ENCODE results near the gene PPP6R3.

The PPP6R3 gene

DNA sequence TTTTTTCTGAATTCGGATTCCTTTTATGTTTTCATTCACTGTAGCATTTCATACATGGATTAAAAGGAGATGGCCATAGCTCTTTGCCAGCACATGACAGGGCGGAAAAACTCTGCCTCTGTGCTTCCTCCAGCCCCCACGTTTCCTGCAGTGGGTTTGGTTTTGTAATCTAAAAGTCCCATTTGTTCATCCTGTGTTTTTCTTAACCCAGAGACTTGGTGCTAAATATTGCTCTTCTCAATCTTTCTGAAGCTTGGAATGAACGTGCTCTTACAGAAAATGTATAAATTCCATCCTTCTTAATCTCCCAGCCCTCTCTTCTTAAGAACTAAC, 89.9 kb downstream of the PPP6R3 start:
- TF ChIP-seq GATA2 (IDR thresholded peaks at IDR 0.05; ENCODE audit: low read depth, low read length) (no peak), GATA3 (IDR thresholded peaks at IDR 0.05; ENCODE audit: low read depth, low read length) (no peak)

DNA sequence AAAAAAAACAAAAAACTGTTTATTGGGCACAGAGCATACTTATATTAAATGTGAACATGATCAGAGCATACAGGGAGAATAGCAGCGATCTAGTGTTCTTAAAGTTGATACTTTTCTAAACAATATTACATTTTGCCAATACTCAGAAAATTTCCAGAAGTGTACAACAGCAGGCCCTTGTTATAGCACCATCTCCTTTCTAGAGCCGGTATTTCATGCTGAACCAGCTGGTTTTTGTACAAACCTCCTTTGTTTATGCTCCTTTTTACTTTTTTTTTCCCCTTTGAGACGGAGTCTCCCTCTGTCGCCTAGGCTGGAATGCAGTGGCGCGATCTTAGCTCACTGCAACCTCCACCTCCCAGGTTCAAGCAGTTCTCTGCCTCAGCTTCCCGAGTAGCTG, 90.7 kb downstream of the PPP6R3 start:
- no peak for TF ChIP-seq GATA3 (IDR thresholded peaks at IDR 0.05; ENCODE audit: low read depth, low read length)
- no peak for TF ChIP-seq GATA2 (IDR thresholded peaks at IDR 0.05; ENCODE audit: low read depth, low read length)

DNA sequence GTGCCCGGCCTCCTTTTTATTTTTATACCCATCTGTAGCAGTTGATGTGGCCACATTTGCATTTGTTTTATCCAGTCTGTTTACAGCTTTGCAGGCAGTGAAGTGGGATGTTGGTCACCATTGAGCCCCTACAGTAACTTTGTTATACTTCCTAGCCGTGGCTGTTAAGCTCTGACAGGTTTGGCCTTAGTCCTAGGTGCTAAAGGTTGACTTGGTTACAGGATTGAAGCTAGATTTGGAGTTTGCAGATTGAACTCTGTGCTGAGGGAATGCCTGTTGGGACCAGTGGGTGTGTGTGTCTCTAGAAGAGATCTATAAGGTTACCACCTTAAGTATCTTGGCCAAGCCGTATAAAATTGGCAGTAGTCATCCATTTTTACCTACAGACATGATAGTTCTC, 91.2 kb downstream of the PPP6R3 start:
- TF ChIP-seq GATA2 (IDR thresholded peaks at IDR 0.05; ENCODE audit: low read depth, low read length) (no peak), GATA3 (IDR thresholded peaks at IDR 0.05; ENCODE audit: low read depth, low read length) (no peak)

DNA sequence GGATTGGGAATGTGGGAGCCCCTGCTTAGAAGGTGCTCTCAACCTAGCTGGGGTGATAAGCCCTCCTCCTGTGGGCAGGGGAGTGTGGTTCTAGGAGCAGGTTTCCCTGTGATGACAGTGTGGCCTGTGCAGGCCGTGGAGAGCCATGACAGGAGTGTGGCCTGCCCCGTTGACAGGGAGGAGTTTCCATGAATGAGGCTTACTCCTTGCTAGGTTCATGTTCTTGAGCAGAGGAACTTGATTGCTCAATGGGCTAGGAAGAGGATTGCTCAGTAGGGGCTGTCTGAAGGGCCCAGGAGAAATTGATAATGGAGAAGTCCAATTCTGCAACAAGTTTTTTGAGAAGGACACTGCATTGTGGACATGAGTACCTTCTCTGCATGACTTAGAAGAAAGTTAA, 92.0 kb downstream of the PPP6R3 start:
- no peak for TF ChIP-seq GATA3 (IDR thresholded peaks at IDR 0.05; ENCODE audit: low read depth, low read length)

DNA sequence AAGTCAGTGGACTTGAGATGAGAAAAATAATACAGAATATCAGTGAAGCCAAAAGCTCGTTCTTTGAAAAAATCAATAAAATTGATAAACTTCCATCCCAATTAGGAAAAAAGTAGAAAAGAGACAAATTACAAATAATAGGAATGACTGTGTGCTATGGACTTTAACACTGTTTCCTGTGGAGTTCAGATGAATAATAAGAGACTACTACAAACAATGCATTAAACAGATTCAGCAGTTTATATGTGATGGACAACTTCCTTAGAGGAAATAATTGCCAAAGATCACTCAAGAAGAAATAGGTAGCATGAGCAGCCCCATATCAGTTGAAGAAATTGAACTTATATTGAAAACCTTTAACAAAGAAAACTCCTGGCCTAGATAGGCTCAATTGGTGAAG, 99.7 kb downstream of the PPP6R3 start:
- TF ChIP-seq GATA2 (IDR thresholded peaks at IDR 0.05; ENCODE audit: low read depth, low read length) (no peak), GATA3 (IDR thresholded peaks at IDR 0.05; ENCODE audit: low read depth, low read length) (no peak)

DNA sequence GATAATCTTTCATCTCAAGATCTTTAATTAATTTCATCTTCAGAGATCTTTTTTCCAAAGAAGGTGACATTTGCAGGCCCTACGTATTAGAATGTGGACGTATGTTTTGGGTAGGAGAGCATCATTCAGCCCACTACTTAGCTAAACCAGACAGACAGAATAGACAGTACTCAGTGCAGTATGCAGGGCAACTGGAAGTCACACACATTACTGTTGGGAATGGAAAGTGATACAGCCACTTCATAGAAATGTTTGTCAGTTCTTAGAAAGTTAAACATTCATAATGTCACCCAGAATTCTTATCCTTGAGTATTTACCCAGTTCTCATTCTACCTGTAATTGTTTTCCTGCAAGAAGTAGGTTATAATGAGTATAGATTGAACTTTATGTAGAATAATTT, 102.9 kb downstream of the PPP6R3 start:
- no peak for TF ChIP-seq GATA3 (IDR thresholded peaks at IDR 0.05; ENCODE audit: low read depth, low read length)
- no peak for TF ChIP-seq GATA2 (IDR thresholded peaks at IDR 0.05; ENCODE audit: low read depth, low read length)

DNA sequence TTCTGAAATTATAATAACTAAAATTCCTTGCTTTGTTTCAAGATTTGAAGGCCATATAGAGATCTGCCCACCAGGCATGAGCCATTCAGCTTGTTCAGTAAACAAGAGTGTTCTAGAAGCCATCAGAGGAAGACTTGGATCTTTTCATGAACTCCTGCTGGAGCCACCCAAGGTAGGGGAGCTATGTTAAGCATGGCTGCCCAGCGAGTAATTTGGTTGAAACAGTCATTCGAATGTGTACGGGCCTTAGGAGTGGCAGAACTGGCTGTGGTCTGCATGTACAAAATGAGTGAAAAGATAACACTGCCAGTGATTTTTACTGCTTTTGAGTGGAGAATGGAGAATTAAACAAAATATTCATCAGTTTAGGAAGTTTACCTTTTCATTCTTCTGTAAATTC, 103.7 kb downstream of the PPP6R3 start:
- TF ChIP-seq GATA2 (IDR thresholded peaks at IDR 0.05; ENCODE audit: low read depth, low read length) (no peak), GATA3 (IDR thresholded peaks at IDR 0.05; ENCODE audit: low read depth, low read length) (no peak)

DNA sequence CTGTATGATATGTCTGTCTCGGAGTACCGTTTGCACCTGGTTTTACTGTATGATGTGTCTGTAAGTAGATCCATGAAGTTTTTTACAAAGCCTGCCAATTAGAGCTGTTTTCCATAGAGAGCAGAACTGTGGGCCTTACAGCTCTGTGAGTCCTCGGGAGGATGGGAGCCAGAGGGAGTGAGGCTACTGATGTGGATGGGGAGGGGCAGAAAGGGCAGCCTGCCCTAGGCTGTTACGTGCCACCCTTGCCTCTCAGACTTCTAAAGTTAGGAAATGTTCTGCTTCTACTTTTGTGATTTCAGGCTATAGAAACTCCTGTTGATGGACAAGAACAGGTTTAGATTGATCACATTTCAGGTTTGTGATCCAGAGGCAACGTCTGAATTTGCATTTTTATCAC, 105.2 kb downstream of the PPP6R3 start:
- TF ChIP-seq GATA2 (IDR thresholded peaks at IDR 0.05; ENCODE audit: low read depth, low read length) (no peak), GATA3 (IDR thresholded peaks at IDR 0.05; ENCODE audit: low read depth, low read length) (no peak)

DNA sequence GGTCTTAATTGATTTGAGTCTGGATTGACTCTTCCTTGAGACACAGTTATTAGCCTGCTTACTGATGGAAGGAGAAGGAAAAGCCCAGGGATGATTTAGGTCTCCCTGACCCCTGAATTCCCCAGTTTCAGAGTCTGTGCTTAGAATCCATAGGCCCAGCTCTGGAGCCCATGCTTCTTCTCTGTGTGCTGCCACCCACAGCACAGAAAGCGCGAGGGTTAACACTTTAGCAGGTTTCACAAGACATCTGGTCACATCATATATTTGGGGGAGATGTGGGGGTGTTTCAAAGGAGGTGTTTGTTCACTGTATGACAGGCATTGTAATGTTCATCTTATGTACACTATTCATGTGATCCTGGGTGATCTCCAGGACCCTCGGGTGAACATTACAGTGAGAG, 107.0 kb downstream of the PPP6R3 start:
- no peak for TF ChIP-seq GATA3 (IDR thresholded peaks at IDR 0.05; ENCODE audit: low read depth, low read length)
- TF ChIP-seq GATA2 (IDR thresholded peaks at IDR 0.05; ENCODE audit: low read depth, low read length), result no peak

DNA sequence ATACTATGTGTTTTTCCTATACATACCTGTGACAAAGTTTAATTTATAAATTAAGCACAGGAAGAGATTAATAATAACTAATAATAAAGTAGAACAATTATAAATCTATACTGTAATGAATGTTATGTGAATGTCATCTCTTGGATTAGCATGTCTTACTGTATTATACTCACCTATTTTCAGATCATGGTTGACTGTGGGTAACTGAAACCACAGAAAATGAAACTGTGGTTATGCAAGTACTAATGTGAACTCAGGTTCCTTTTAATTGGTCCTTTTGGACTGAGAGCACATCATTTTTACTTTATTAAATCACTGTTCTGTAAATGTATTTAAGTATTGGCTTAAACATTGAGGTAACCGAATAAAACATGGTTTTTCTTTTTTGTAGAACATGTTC, 108.8 kb downstream of the PPP6R3 start:
- TF ChIP-seq GATA2 (IDR thresholded peaks at IDR 0.05; ENCODE audit: low read depth, low read length), result no peak
- no peak for TF ChIP-seq GATA3 (IDR thresholded peaks at IDR 0.05; ENCODE audit: low read depth, low read length)

DNA sequence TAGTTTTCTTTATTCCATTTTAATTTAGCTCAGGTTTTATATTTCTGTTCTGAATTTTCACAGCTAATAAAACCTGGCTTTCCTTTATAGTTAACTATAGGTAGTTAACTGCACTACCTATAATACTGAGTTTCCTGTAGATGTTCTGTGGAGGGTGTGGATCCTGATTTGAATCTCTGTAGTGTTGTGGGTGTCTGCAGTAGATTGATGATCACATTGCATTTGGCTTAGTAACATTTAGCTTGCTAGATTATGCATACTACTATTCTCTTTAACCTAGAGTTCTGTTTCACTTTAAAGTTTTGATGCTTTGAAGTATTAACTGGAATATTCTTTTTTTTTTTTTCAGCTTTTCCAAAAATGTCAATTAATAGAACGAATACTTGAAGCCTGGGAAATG, 110.1 kb downstream of the PPP6R3 start:
- TF ChIP-seq GATA2 (IDR thresholded peaks at IDR 0.05; ENCODE audit: low read depth, low read length) (no peak), GATA3 (IDR thresholded peaks at IDR 0.05; ENCODE audit: low read depth, low read length) (no peak)

DNA sequence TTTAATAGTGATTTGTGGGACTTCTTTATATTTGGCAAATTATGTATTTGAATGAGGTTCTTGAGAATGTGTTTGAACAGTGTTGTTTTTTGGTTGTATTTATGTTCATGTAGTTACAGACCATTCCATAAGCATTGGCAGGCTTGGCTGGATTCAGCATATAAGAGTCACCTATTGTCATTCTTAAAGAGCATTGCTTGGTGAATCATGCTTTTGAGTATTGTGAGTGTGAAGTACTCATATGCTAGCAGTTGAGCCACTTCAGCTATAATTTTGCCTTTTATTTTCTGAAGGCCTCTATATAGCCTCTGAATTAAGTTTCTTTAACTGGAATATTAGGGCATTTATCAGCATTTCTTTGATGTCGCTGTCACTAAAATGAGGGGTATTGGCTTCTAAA, 113.8 kb downstream of the PPP6R3 start:
- TF ChIP-seq GATA2 (IDR thresholded peaks at IDR 0.05; ENCODE audit: low read depth, low read length) (no peak), GATA3 (IDR thresholded peaks at IDR 0.05; ENCODE audit: low read depth, low read length) (no peak)

DNA sequence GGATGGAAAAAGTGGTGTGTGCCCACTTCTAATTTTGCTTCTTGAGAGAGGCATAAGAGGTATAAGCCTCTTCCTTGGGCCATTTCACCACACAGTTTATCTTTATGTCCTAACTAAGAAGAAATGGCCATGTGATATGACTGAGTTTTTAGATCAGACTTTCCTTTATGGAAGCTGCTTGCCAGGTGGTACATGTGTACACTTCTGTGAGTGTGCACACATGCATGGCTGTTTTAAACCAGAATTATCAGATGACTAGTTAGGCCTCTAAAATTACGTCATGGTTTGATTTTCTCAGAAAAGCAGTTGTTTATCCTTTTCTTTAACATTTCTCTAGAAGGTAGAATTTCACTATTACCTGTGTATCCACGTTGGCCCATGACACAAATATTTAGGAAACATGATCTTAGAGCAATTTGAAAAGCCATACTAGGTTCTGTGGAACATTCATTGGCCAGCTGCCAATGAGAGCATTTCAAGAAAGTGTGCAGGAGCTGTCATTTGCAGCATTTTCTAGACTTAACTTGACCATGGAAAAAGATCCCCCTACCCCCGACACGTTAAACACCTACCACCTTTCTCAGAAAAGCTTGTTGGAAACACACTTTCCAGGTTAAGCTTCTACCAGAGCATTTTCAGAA, 114.6 kb downstream of the PPP6R3 start:
- TF ChIP-seq GATA3 (IDR thresholded peaks at IDR 0.05; ENCODE audit: low read depth, low read length) (no peak), GATA2 (IDR thresholded peaks at IDR 0.05; ENCODE audit: low read depth, low read length) (no peak)

DNA sequence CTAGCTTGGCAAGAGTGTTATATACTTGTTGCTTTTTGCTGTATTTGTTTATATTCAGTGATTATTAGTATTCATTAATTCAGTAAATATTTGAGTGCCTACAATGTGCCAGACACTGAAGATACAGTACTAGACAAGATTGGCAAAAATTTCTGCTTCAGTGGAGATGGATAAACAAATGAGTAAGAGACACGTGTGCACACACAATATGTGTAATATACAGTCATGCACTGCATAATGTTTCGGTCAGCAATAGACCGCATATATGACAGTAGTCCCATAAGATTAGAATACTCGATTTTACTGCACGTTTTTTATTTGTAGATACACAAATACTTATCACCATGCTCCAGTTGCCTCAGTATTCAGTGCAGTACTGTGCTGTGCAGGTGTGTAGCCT, 118.9 kb downstream of the PPP6R3 start:
- no peak for TF ChIP-seq GATA2 (IDR thresholded peaks at IDR 0.05; ENCODE audit: low read depth, low read length)
- TF ChIP-seq GATA3 (IDR thresholded peaks at IDR 0.05; ENCODE audit: low read depth, low read length), result no peak

DNA sequence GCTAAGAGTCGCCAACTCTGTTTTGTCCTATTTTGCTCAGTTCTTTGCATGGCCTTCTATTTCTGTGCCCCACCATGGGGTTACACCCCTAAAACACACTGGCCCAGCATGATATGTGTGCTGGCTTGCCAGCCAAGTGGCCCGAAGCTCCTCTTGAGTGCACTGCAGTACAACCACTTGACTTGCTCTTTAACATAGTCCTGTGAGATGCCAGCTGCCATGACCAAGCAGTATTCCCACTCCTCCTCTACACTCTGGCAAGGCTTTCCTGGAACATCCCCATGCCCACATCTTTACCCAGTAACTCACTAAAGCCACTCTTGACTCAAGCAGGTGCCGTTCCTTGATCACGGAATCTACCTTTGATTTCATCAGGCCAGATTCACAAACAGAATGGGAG, 120.9 kb downstream of the PPP6R3 start:
- TF ChIP-seq GATA3 (IDR thresholded peaks at IDR 0.05; ENCODE audit: low read depth, low read length), result no peak
- no peak for TF ChIP-seq GATA2 (IDR thresholded peaks at IDR 0.05; ENCODE audit: low read depth, low read length)

DNA sequence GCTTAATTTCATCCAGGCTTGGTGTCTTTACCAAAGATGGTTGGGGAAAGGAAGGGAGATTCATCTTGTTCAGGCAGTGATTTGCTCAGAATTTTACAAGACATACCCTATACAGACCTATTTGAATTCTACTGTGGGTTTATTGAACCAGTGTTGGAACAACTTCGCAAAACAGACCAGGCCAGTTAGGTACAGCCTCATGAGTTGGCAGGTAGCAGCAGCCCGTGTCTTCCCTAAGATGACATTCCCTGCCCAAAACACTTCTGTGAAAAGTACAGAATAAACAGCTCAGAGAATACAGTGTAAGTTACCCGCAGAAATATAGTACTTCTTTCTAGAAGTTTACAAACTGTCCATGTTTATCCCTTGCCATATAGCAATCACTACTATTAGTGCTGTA, 121.3 kb downstream of the PPP6R3 start:
- no peak for TF ChIP-seq GATA3 (IDR thresholded peaks at IDR 0.05; ENCODE audit: low read depth, low read length)

Measured in SH-SY5Y (cell line).